ENCODE measurements around the gene GALNT2. TPM values are rescaled to one million over a fixed set of nuclear protein-coding genes. Genes with fewer than 3 reads are reported as not detected.

Gene GALNT2
- total and polyA plus RNA-seq, 2 experiments from 2014 or later: 17.8 to 48.3 TPM

DNA sequence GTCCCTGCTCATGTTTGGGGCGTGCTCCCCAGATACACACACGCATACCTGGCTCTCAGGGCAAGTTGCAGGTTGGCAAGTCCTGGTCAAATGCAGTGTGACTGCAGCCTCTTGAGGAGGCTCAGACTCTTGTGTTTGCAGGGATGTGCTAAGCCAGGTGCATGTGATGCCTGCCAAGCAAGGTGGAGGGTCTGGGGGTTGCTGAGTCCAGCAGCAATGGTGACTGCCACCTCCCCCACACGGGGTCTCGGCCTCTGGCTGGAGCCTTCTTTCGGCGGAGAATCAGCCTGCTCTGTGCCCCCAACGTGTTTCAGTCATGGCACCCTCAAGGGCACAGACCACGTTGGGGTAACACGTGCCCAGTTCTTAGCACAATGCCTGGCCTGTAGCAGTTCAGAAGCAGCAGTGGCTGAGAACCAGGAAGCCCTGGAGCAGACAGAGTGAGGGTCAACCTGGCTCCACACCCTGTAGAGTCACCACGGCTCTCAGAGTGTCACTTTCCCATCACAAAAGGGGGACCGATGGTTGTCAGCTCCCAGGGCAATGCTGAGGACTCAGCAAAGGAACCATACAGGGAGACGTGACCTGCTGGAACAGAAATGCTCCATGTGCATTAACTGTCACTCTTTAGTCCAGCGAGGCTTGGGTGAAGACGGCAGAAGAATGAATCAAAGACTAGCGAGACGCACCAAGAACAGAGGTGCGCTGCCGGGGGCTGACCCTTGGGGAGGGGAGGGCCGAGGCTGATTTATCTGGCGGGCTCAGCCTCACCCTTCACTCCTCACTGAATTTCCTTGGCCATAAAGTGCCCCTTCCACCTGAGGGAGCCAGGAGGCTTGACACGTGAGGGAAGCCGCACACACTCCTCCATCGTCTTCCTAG is 250.1 kb downstream of the GALNT2 start:
- Mint-ChIP-seq H3K27ac (no peak overlapping the region), H3K4me3 (no peak overlapping the region), H3K27me3 (ENCODE audit: insufficient read depth, low read depth, poor library complexity) (peaks cover 5% of the 10 kb centered on the region), H3K36me3 (ENCODE audit: low read depth) (peaks cover 18% of the 10 kb centered on the region), H3K9me3 (no peaks in the 10 kb centered on the region; the same call in 2 of the 3 replicates), H3K4me1 (peaks cover 4% of the 10 kb centered on the region; the same call in 1 of the 3 replicates)
- no peak for TF ChIP-seq POLR2AphosphoS5 (IDR thresholded peaks at IDR 0.05; ENCODE audit: low read depth)
- TF ChIP-seq, protein P1, sequence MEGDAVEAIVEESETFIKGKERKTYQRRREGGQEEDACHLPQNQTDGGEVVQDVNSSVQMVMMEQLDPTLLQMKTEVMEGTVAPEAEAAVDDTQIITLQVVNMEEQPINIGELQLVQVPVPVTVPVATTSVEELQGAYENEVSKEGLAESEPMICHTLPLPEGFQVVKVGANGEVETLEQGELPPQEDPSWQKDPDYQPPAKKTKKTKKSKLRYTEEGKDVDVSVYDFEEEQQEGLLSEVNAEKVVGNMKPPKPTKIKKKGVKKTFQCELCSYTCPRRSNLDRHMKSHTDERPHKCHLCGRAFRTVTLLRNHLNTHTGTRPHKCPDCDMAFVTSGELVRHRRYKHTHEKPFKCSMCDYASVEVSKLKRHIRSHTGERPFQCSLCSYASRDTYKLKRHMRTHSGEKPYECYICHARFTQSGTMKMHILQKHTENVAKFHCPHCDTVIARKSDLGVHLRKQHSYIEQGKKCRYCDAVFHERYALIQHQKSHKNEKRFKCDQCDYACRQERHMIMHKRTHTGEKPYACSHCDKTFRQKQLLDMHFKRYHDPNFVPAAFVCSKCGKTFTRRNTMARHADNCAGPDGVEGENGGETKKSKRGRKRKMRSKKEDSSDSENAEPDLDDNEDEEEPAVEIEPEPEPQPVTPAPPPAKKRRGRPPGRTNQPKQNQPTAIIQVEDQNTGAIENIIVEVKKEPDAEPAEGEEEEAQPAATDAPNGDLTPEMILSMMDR (conservative IDR thresholded peaks at IDR 0.05; ENCODE audit: low read depth in 2 of 2): peak in 1 of 2 experiments; percentile 30; a peak in 2 of 4 replicates
- Histone ChIP-seq H3K4me3 (no peak overlapping the region), H3K9me2 (ENCODE audit: insufficient read depth) (no peaks in the 10 kb centered on the region), H4K20me1 (replicated peaks; ENCODE audit: insufficient read depth) (no peaks in the 10 kb centered on the region), H3K4me1 (ENCODE audit: insufficient read depth) (no peaks in the 10 kb centered on the region), H3K79me2 (replicated peaks; ENCODE audit: insufficient read depth) (no peaks in the 10 kb centered on the region), H3K27ac (ENCODE audit: low read depth) (no peak overlapping the region), H3K4me2 (no peak overlapping the region), H3K36me3 (ENCODE audit: insufficient read depth) (no peaks in the 10 kb centered on the region), H3F3A (replicated peaks; ENCODE audit: low read depth) (no peaks in the 10 kb centered on the region), H2AFZ (no peak overlapping the region), H3K27me3 (ENCODE audit: insufficient read depth) (no peaks in the 10 kb centered on the region)
- no peak for DNase-seq (ENCODE audit: low spot score)
- no peak for ATAC-seq

DNA sequence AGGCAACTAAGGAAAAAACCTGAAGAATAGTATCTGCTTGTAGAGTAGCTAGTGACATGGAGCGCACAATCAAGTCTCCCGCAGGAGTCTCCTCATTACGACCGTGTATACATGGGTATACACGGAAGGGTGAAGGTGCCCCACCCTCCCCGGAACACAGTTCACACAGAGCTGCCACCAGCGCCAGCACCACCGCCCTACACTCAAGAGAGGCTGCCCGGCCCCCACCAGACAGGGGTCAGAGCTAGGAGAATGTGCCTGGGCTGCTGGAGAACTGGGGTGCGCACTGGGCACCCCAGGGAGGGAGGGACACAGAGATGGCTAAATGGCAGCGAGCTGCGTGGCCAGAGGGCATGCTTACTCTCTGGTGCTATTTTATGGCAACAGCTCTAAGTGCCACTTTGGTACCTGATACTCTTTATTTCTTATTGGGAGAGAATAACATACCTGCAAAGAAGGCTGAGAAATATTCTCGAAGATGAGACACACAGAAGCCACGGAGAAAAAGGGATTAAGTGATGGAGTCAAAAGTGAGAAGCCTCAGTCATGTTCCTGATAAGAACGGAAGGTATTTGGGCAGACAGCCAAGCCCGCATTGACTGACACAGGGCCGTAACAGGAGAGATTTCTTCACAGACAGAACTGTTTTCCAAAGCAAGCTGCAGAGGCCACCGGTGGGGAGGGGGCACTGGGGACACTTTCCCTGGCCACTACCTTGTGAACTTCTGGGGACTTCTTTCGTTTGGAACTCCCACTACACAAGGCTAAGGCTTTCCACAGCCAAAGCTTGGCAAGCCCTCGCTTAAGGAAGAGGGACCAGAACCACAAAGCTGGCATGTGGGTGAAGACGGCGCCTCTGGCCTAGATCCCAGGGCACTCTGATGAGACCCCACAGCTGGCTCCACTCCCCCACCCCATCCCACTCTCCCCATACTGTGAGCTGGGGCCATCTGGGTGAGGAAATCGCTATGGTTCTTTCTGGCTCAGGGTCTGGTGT is 251.1 kb downstream of the GALNT2 start:
- Histone ChIP-seq H3F3A (replicated peaks; ENCODE audit: low read depth) (no peaks in the 10 kb centered on the region), H3K4me1 (ENCODE audit: insufficient read depth) (no peaks in the 10 kb centered on the region), H4K20me1 (replicated peaks; ENCODE audit: insufficient read depth) (no peaks in the 10 kb centered on the region), H3K79me2 (replicated peaks; ENCODE audit: insufficient read depth) (no peaks in the 10 kb centered on the region), H3K36me3 (ENCODE audit: insufficient read depth) (no peaks in the 10 kb centered on the region), H3K27ac (ENCODE audit: low read depth) (no peak overlapping the region), H3K4me2 (no peak overlapping the region), H3K4me3 (no peak overlapping the region), H3K9me2 (ENCODE audit: insufficient read depth) (no peaks in the 10 kb centered on the region), H3K27me3 (ENCODE audit: insufficient read depth) (no peaks in the 10 kb centered on the region), H2AFZ (no peak overlapping the region)
- peaks cover 4% of the 10 kb centered on the region; the same call in 1 of the 3 replicates for H3K4me1 Mint-ChIP-seq
- H3K4me3 Mint-ChIP-seq: no peak overlapping the region
- no peak for ATAC-seq
- peaks cover 10% of the 10 kb centered on the region for H3K27me3 Mint-ChIP-seq (ENCODE audit: insufficient read depth, low read depth, poor library complexity)
- TF ChIP-seq JUNB (IDR thresholded peaks at IDR 0.05; ENCODE audit: unreplicated experiment): no peak
- TF ChIP-seq, protein P2, sequence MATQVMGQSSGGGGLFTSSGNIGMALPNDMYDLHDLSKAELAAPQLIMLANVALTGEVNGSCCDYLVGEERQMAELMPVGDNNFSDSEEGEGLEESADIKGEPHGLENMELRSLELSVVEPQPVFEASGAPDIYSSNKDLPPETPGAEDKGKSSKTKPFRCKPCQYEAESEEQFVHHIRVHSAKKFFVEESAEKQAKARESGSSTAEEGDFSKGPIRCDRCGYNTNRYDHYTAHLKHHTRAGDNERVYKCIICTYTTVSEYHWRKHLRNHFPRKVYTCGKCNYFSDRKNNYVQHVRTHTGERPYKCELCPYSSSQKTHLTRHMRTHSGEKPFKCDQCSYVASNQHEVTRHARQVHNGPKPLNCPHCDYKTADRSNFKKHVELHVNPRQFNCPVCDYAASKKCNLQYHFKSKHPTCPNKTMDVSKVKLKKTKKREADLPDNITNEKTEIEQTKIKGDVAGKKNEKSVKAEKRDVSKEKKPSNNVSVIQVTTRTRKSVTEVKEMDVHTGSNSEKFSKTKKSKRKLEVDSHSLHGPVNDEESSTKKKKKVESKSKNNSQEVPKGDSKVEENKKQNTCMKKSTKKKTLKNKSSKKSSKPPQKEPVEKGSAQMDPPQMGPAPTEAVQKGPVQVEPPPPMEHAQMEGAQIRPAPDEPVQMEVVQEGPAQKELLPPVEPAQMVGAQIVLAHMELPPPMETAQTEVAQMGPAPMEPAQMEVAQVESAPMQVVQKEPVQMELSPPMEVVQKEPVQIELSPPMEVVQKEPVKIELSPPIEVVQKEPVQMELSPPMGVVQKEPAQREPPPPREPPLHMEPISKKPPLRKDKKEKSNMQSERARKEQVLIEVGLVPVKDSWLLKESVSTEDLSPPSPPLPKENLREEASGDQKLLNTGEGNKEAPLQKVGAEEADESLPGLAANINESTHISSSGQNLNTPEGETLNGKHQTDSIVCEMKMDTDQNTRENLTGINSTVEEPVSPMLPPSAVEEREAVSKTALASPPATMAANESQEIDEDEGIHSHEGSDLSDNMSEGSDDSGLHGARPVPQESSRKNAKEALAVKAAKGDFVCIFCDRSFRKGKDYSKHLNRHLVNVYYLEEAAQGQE (IDR thresholded peaks at IDR 0.05; ENCODE audit: unreplicated experiment): no peak
- no peak for TF ChIP-seq CREB1 (CRISPR knock-in tag; IDR thresholded peaks at IDR 0.05; ENCODE audit: low read depth)
- no peaks in the 10 kb centered on the region; the same call in 2 of the 3 replicates for H3K9me3 Mint-ChIP-seq
- H3K27ac Mint-ChIP-seq: no peak overlapping the region
- DNase-seq (ENCODE audit: low spot score): no peak
- H3K36me3 Mint-ChIP-seq (ENCODE audit: low read depth): peaks cover 25% of the 10 kb centered on the region

Measured in GM23338 (cell line).